HCT116 (cell line): Measurements from ENCODE around the gene KAZN. TPM values are rescaled to one million over a fixed set of nuclear protein-coding genes. Genes with fewer than 3 reads are reported as not detected.

Experiments used
- ATAC-seq: fragments of 200-7000 bp; cut with Tn5 transposase; 2 replicates; pipeline ENCODE4 v1.9.1; 2020; ENCODE audit warnings: mild to moderate bottlenecking, moderate library complexity
- BruUV-seq: library from RNA; stranded (reverse); fragments of 400-500 nt; replicated peaks from 2 replicates; lab custom pipeline; 2021; lab: Mats Ljungman, UMichigan
- CTCF ChIA-PET: fragments of 300-600 bp; sonication (Branson Sonifier 250); formaldehyde crosslinking; loops from one replicate; lab custom pipeline; 2021; ENCODE audit warnings: antibody characterized with exemption; lab: Charles Lee
- POLR2A ChIA-PET: fragments of 300-600, 350-600 bp; sonication (Branson Sonifier 250); formaldehyde crosslinking; loops from one replicate; lab custom pipeline; 2021; ENCODE audit warnings: antibody characterized with exemption; lab: Charles Lee
- RAD21 ChIA-PET, 2 experiments: fragments of 300-600 bp; sonication (Branson Sonifier 250); formaldehyde crosslinking; loops; one replicate each; lab custom pipeline; 2023; ENCODE audit warnings: low total read pairs in 2 of 2; ENCODE audit not compliant: uncharacterized antibody in 2 of 2, unreplicated experiment in 2 of 2, low non-redundant PET in 1 of 2; lab: Charles Lee
- DNase-seq: peaks from one replicate; pipeline ENCODE4 v3.0.0-alpha.2; 2010; ENCODE audit warnings: low read depth, low spot score
- H2AFZ ChIP-seq: fragments of 200-600 bp; shearing (Covaris generic), sonication (generic); 2 replicates; pipeline ENCODE4 v1.6.1; 2017; ENCODE audit warnings: low read depth, mixed run types, mixed read lengths, antibody characterized with exemption, low read length; ENCODE audit not compliant: poor library complexity, severe bottlenecking
- H3K27ac ChIP-seq: 2 replicates; pipeline ENCODE4 v1.5.1; 2012; ENCODE audit warnings: low read depth, low read length
- H3K27me3 ChIP-seq: fragments of 200-600 bp; sonication (generic); 2 replicates; pipeline ENCODE4 v1.6.1; 2016; ENCODE audit warnings: mixed run types, low read length, mixed read lengths; ENCODE audit not compliant: insufficient read depth
- H3K36me3 ChIP-seq, 2 experiments: fragments of 200-500 bp in 1 of 2; fragments of 200-600 bp in 1 of 2; sonication (Bioruptor generic) in 1 of 2; sonication (generic) in 1 of 2; 2 replicates each; pipeline versions ENCODE4 v1.5.1 to v1.6.1; 2014 to 2016; ENCODE audit warnings: low read length in 2 of 2, inconsistent platforms in 1 of 2, mixed read lengths in 1 of 2, mixed run types in 1 of 2; ENCODE audit not compliant: insufficient read depth in 2 of 2, control insufficient read depth in 1 of 2
- H3K4me1 ChIP-seq, 2 experiments: fragments of 200-600 bp in 1 of 2; sonication (generic) in 1 of 2; 2 replicates each; pipeline versions ENCODE4 v1.5.1 to v1.6.1; 2012 to 2017; ENCODE audit warnings: low read length in 2 of 2, inconsistent platforms in 1 of 2, mild to moderate bottlenecking in 1 of 2, mixed read lengths in 1 of 2, mixed run types in 1 of 2, moderate library complexity in 1 of 2; ENCODE audit not compliant: insufficient read depth in 2 of 2, control insufficient read depth in 1 of 2
- H3K4me2 ChIP-seq: fragments of 200-600 bp; sonication (generic); 2 replicates; pipeline ENCODE4 v1.6.1; 2017; ENCODE audit warnings: mixed run types, low read length, mixed read lengths
- H3K4me3 ChIP-seq, 2 experiments: fragments of 200-600 bp in 1 of 2; sonication (generic) in 1 of 2; replicated peaks in 1 of 2; 2 replicates each; pipeline ENCODE4 v1.5.1; 2011 to 2016; ENCODE audit warnings: low read length in 2 of 2, control low read depth in 1 of 2, low read depth in 1 of 2, mild to moderate bottlenecking in 1 of 2, mixed read lengths in 1 of 2, mixed run types in 1 of 2
- H3K79me2 ChIP-seq: fragments of 200-600 bp; sonication (generic); 2 replicates; pipeline ENCODE4 v1.6.1; 2017; ENCODE audit warnings: mild to moderate bottlenecking, mixed run types, low read length, moderate library complexity, mixed read lengths; ENCODE audit not compliant: insufficient read depth
- H3K9ac ChIP-seq: fragments of 200-600 bp; sonication (generic); 2 replicates; pipeline ENCODE4 v1.6.1; 2016; ENCODE audit warnings: low read length, mixed read lengths
- H3K9me2 ChIP-seq: fragments of 200-600 bp; sonication (generic), shearing (Covaris generic); 2 replicates; pipeline ENCODE4 v1.6.1; 2017; ENCODE audit warnings: mixed run types, mild to moderate bottlenecking, moderate library complexity; ENCODE audit not compliant: insufficient read depth
- H3K9me3 ChIP-seq, 2 experiments: fragments of 200-500 bp in 1 of 2; fragments of 200-600 bp in 1 of 2; sonication (Bioruptor generic) in 1 of 2; sonication (generic) in 1 of 2; 2 replicates each; pipeline ENCODE4 v1.6.1; 2014 to 2017; ENCODE audit warnings: low read length in 2 of 2, mixed read lengths in 2 of 2, inconsistent platforms in 1 of 2, low read depth in 1 of 2, mild to moderate bottlenecking in 1 of 2, mixed run types in 1 of 2, moderate library complexity in 1 of 2; ENCODE audit not compliant: control insufficient read depth in 1 of 2, insufficient read depth in 1 of 2
- H4K20me1 ChIP-seq: fragments of 200-600 bp; sonication (generic), shearing (Covaris generic); 2 replicates; pipeline ENCODE4 v1.6.1; 2017; ENCODE audit warnings: mixed run types, mild to moderate bottlenecking, moderate library complexity; ENCODE audit not compliant: insufficient read depth
- CBX3 ChIP-seq: IDR thresholded peaks from 2 replicates; pipeline ENCODE4 v1.6.1; 2012; ENCODE audit warnings: low read depth
- CEBPB ChIP-seq: IDR thresholded peaks from 2 replicates; pipeline ENCODE4 v1.6.1; 2012; ENCODE audit warnings: low read depth
- EGR1 ChIP-seq: IDR thresholded peaks from 2 replicates; pipeline ENCODE4 v1.6.1; 2012; ENCODE audit warnings: low read depth
- ELF1 ChIP-seq: IDR thresholded peaks from 2 replicates; pipeline ENCODE4 v1.6.1; 2012; ENCODE audit warnings: low read depth, borderline replicate concordance
- EZH2 ChIP-seq: fragments of 200-600 bp; sonication (generic); IDR thresholded peaks from 2 replicates; pipeline ENCODE4 v1.6.1; 2017; ENCODE audit warnings: antibody characterized with exemption, mixed run types
- EZH2phosphoT487 ChIP-seq: fragments of 200-600 bp; IDR thresholded peaks from 2 replicates; pipeline ENCODE4 v1.6.1; 2018; ENCODE audit warnings: antibody characterized with exemption, borderline replicate concordance
- JUND ChIP-seq: IDR thresholded peaks from 2 replicates; pipeline ENCODE4 v1.6.1; 2012
- POLR2A ChIP-seq: IDR thresholded peaks from 2 replicates; pipeline ENCODE4 v1.7.0; 2011; ENCODE audit warnings: borderline replicate concordance; ENCODE audit not compliant: insufficient read depth, insufficient read length; ENCODE audit errors: extremely low read depth
- POLR2AphosphoS5 ChIP-seq: IDR thresholded peaks from 2 replicates; pipeline ENCODE4 v1.6.1; 2011; ENCODE audit warnings: mild to moderate bottlenecking, low read depth, low read length, moderate library complexity
- REST ChIP-seq: IDR thresholded peaks from 2 replicates; pipeline ENCODE4 v1.6.1; 2012; ENCODE audit warnings: low read depth
- SRF ChIP-seq: IDR thresholded peaks from 2 replicates; pipeline ENCODE4 v1.6.1; 2012; ENCODE audit warnings: low read depth
- TCF7L2 ChIP-seq: IDR thresholded peaks from 2 replicates; pipeline ENCODE4 v1.7.0; 2011; ENCODE audit warnings: borderline replicate concordance, inconsistent platforms; ENCODE audit not compliant: insufficient read depth, insufficient read length; ENCODE audit errors: extremely low read depth
- ZBTB33 ChIP-seq: IDR thresholded peaks from 2 replicates; pipeline ENCODE4 v1.6.1; 2011; ENCODE audit warnings: mild to moderate bottlenecking, low read length, moderate library complexity; ENCODE audit not compliant: insufficient replicate concordance; ENCODE audit errors: extremely low read depth
- ZFX ChIP-seq: fragments of 450-650 bp; IDR thresholded peaks from 2 replicates; pipeline ENCODE4 v1.6.1; 2017
- intact Hi-C: fragments of 100-400 bp; cut with micrococcal nuclease; formaldehyde crosslinking; loops from 2 replicates; pipeline ENCODE4 v1.10.0; 2022
- total RNA-seq: library from RNA; stranded (reverse); gene quantifications from one replicate; pipeline ENCODE4 v1.2.1, GENCODE V29; 2021; ENCODE audit not compliant: unreplicated experiment
- TF ChIP-seq, protein P1 (sequence below): IDR thresholded peaks from 2 replicates; pipeline ENCODE4 v1.6.1; 2012

Gene KAZN
- total RNA-seq, 1 experiment from 2014 or later: 13.4 TPM

DNA sequence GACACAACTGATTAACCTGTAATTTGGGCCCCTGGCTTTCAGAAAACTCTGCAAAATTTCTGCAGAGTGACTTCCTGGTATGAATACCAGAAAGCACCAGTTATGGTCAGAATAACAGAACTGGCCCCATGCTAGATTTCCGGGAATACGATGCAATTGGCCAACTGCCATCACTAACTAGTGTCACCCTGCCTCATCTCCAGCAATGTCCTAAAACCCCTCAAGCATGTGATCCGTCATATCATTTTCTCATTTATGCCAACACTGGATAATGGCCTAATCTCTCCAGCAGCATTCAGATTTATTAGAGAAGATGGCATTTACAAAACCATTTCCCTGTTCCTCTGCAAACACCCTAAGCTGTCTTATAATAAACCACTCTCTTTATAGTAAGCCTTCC is 15.4 kb downstream of the KAZN start:
- TF ChIP-seq SRF (no peak), CEBPB (no peak), ZFX (no peak), REST (no peak), ELF1 (no peak), JUND (no peak), POLR2A (no peak), EZH2 (no peak)
- TF ChIP-seq, protein P1, sequence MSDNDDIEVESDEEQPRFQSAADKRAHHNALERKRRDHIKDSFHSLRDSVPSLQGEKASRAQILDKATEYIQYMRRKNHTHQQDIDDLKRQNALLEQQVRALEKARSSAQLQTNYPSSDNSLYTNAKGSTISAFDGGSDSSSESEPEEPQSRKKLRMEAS: no peak
- TF ChIP-seq, all 23 proteins: peak for 0
- ChIA-PET RAD21 (no interaction called here), CTCF (no interaction called here), POLR2A (no interaction called here)
- Histone ChIP-seq H2AFZ (no peak overlapping the region), H3K4me2 (no peak overlapping the region), H3K9me3 (no peaks in the 10 kb centered on the region), H3K36me3 (no peaks in the 10 kb centered on the region), H3K9me2 (no peaks in the 10 kb centered on the region), H4K20me1 (no peaks in the 10 kb centered on the region), H3K27ac (no peak overlapping the region), H3K9ac (no peak overlapping the region), H3K4me1 (no peaks in the 10 kb centered on the region), H3K27me3 (peaks cover 40% of the 10 kb centered on the region), H3K79me2 (no peaks in the 10 kb centered on the region), H3K4me3 (no peak overlapping the region)
- ATAC-seq (no peak), DNase-seq (no peak)
- BruUV-seq: no TSS peak
- intact Hi-C loops: no loop called here

- H3K9me3 ChIP-seq: no peaks in the 10 kb centered on the region
- H3K27me3 ChIP-seq: peaks cover 40% of the 10 kb centered on the region
- no peak overlapping the region for H3K4me2 ChIP-seq
- H4K20me1 ChIP-seq: no peaks in the 10 kb centered on the region
- no peaks in the 10 kb centered on the region for H3K79me2 ChIP-seq
- intact Hi-C loops: no loop called here
- no peak overlapping the region for H2AFZ ChIP-seq
- ATAC-seq (no peak), DNase-seq (no peak)
- no peak overlapping the region for H3K4me3 ChIP-seq
- H3K9me2 ChIP-seq: no peaks in the 10 kb centered on the region
- H3K36me3 ChIP-seq: no peaks in the 10 kb centered on the region
- POLR2A ChIA-PET: no interaction called here
- CTCF ChIA-PET: no interaction called here
- no peak overlapping the region for H3K9ac ChIP-seq
- H3K27ac ChIP-seq: no peak overlapping the region
- H3K4me1 ChIP-seq: no peaks in the 10 kb centered on the region
- BruUV-seq: no TSS peak
- RAD21 ChIA-PET: no interaction called here
- TF ChIP-seq ZBTB33 (no peak), TCF7L2 (no peak), EGR1 (no peak), EZH2phosphoT487 (no peak), ELF1 (no peak), CBX3 (no peak), POLR2AphosphoS5 (no peak), ZFX (no peak)
These were observed 15.9 kb downstream of the KAZN start for GRCh38 chr1:14614341-14614740.
